ENCODE data around the gene SPTBN1.

GRCh38 chr2:54656863-54657262, 200.7 kb downstream of the SPTBN1 start:
- TF ChIP-seq CTCF (conservative IDR thresholded peaks at IDR 0.05; ENCODE audit: low read depth, low read length) (no peak), EZH2 (IDR thresholded peaks at IDR 0.05; ENCODE audit: borderline replicate concordance, low read depth, low read length, poor library complexity, severe bottlenecking) (no peak)

All from A673 (cell line).